ENCODE measurements around the gene SIRPA. TPM values are rescaled to one million over a fixed set of nuclear protein-coding genes. Genes with fewer than 3 reads are reported as not detected.

The SIRPA gene
- polyA plus RNA-seq, 4 donors: 11.4 to 40.8 (median 22.4) TPM

GRCh38 chr20:1973601-1974440 lies 78.6 kb downstream of the SIRPA start:
- FAIRE-seq (no peak), DNase-seq (no peak)
- no peaks in the 10 kb centered on the region for H3K9me3 ChIP-seq (ENCODE audit: control insufficient read depth in 2 of 2, insufficient read depth in 1 of 2, low read depth in 1 of 2, low read length in 1 of 2)
- H3K4me3 ChIP-seq (ENCODE audit: low read depth in 1 of 3, low read length in 3 of 3): no peak overlapping the region
- 68 to 74% (median 70%) methylated on average over 15 of the region's 15 CpGs for WGBS, 3 donors
- no peak overlapping the region for H3K27ac ChIP-seq (ENCODE audit: low read depth in 1 of 3, low read length in 2 of 3)
- H3K36me3 ChIP-seq (ENCODE audit: control insufficient read depth in 3 of 3, insufficient read depth in 2 of 3, low read depth in 1 of 3, low read length in 3 of 3): no peaks in the 10 kb centered on the region
- peaks cover 0 to 5% (median 4%) of the 10 kb centered on the region in 3 donors for H3K27me3 ChIP-seq (ENCODE audit: control insufficient read depth in 3 of 3, insufficient read depth in 3 of 3, low read length in 3 of 3)
- H3K4me1 ChIP-seq (ENCODE audit: control insufficient read depth in 3 of 3, insufficient read depth in 2 of 3, low read depth in 1 of 3, low read length in 2 of 3): no peaks in the 10 kb centered on the region

DNA sequence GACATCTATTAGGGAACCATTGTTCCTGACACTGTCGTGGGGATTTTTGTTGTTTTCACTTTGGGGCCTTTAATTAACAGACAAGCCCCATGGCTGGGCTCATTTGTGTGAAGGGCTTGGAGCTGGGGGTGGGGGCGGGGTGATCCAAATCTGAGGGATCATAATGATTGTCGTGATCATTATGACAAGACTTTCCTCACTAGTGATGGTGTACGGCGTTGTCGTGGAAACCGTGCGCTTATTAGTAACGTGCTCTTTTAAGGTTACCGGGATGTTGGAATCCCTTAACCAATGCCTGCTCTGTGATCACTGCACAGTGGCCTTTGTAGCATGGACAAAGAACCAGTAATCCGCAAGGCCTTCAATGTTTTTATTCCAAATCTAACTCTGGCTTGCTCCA lies 80.1 kb downstream of the SIRPA start:
- FAIRE-seq (no peak), DNase-seq (no peak)
- H3K27me3 ChIP-seq (ENCODE audit: control insufficient read depth in 3 of 3, insufficient read depth in 3 of 3, low read length in 3 of 3): peaks cover 0 to 9% (median 7%) of the 10 kb centered on the region in 3 donors
- WGBS, 3 donors: 87 to 91% (median 91%) methylated on average over 11 of the region's 11 CpGs
- H3K4me3 ChIP-seq (ENCODE audit: low read depth in 1 of 3, low read length in 3 of 3): no peak overlapping the region
- H3K27ac ChIP-seq (ENCODE audit: low read depth in 1 of 3, low read length in 2 of 3): no peak overlapping the region
- no peaks in the 10 kb centered on the region for H3K9me3 ChIP-seq (ENCODE audit: control insufficient read depth in 2 of 2, insufficient read depth in 1 of 2, low read depth in 1 of 2, low read length in 1 of 2)
- H3K4me1 ChIP-seq (ENCODE audit: control insufficient read depth in 3 of 3, insufficient read depth in 2 of 3, low read depth in 1 of 3, low read length in 2 of 3): no peaks in the 10 kb centered on the region
- H3K36me3 ChIP-seq (ENCODE audit: control insufficient read depth in 3 of 3, insufficient read depth in 2 of 3, low read depth in 1 of 3, low read length in 3 of 3): no peaks in the 10 kb centered on the region

DNA sequence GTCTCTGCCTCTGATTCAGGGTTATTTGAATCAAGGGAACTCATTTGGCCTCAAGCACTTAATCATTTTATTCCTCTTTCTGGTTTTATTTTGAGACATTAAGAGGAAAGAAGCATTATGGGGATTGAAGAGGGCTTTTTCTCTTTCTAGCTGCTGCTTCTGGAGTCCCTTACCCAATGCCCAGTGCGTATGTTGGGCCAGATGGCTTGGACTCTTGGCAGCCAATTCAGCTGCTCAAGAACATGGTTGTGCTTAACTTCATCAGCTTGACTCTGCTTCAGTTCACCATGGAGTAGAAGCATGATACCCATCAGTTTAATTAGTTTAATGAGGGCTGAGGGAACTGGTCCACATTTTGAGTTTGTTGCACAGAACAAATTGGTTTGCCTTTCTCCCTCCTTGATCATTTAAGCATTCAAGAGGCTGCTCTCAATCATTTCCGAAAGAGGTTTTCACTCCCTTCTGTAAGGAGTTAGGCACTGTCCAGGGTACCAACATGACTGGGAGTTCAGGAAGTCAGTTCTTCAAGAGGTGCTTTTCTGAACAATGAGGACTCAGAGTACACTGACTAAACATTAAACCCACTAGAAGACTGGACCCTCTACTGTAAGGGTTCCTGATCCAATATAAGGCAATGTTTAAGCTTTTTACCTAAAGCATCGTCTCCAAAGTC lies 84.0 kb downstream of the SIRPA start:
- Histone ChIP-seq H3K4me1 (ENCODE audit: control insufficient read depth in 3 of 3, insufficient read depth in 2 of 3, low read depth in 1 of 3, low read length in 2 of 3) (no peaks in the 10 kb centered on the region), H3K4me3 (ENCODE audit: low read depth in 1 of 3, low read length in 3 of 3) (no peak overlapping the region), H3K27ac (ENCODE audit: low read depth in 1 of 3, low read length in 2 of 3) (no peak overlapping the region), H3K36me3 (ENCODE audit: control insufficient read depth in 3 of 3, insufficient read depth in 2 of 3, low read depth in 1 of 3, low read length in 3 of 3) (no peaks in the 10 kb centered on the region), H3K9me3 (ENCODE audit: control insufficient read depth in 2 of 2, insufficient read depth in 1 of 2, low read depth in 1 of 2, low read length in 1 of 2) (no peaks in the 10 kb centered on the region), H3K27me3 (ENCODE audit: control insufficient read depth in 3 of 3, insufficient read depth in 3 of 3, low read length in 3 of 3) (peaks cover 0 to 17% (median 8%) of the 10 kb centered on the region in 3 donors)
- DNase-seq (no peak), FAIRE-seq (no peak)
- 47 to 55% (median 55%) methylated on average over 3 of the region's 3 CpGs for WGBS, 3 donors

GRCh38 chr20:1982686-1983085 lies 87.5 kb downstream of the SIRPA start:
- DNase-seq (no peak), FAIRE-seq (no peak)
- no peak overlapping the region for H3K27ac ChIP-seq (ENCODE audit: low read depth in 1 of 3, low read length in 2 of 3)
- no peak overlapping the region for H3K4me3 ChIP-seq (ENCODE audit: low read depth in 1 of 3, low read length in 3 of 3)
- no peaks in the 10 kb centered on the region for H3K9me3 ChIP-seq (ENCODE audit: control insufficient read depth in 2 of 2, insufficient read depth in 1 of 2, low read depth in 1 of 2, low read length in 1 of 2)
- H3K36me3 ChIP-seq (ENCODE audit: control insufficient read depth in 3 of 3, insufficient read depth in 2 of 3, low read depth in 1 of 3, low read length in 3 of 3): no peaks in the 10 kb centered on the region
- 74 to 81% (median 81%) methylated on average over 5 of the region's 5 CpGs for WGBS, 3 donors
- no peaks in the 10 kb centered on the region for H3K4me1 ChIP-seq (ENCODE audit: control insufficient read depth in 3 of 3, insufficient read depth in 2 of 3, low read depth in 1 of 3, low read length in 2 of 3)
- H3K27me3 ChIP-seq (ENCODE audit: control insufficient read depth in 3 of 3, insufficient read depth in 3 of 3, low read length in 3 of 3): peaks cover 0 to 16% (median 8%) of the 10 kb centered on the region in 3 donors

GRCh38 chr20:1983301-1983700 lies 88.1 kb downstream of the SIRPA start:
- H3K27me3 ChIP-seq (ENCODE audit: control insufficient read depth in 3 of 3, insufficient read depth in 3 of 3, low read length in 3 of 3): peaks cover 0 to 16% (median 8%) of the 10 kb centered on the region in 3 donors
- no peak for FAIRE-seq
- WGBS, 3 donors: 39 to 52% (median 44%) methylated on average over 4 of the region's 4 CpGs

GRCh38 chr20:1987826-1988225 lies 92.6 kb downstream of the SIRPA start:
- DNase-seq: no peak
- no peaks in the 10 kb centered on the region for H3K9me3 ChIP-seq (ENCODE audit: control insufficient read depth in 2 of 2, insufficient read depth in 1 of 2, low read depth in 1 of 2, low read length in 1 of 2)
- no peaks in the 10 kb centered on the region for H3K4me1 ChIP-seq (ENCODE audit: control insufficient read depth in 3 of 3, insufficient read depth in 2 of 3, low read depth in 1 of 3, low read length in 2 of 3)
- 24 to 55% (median 34%) methylated on average over 3 of the region's 3 CpGs for WGBS, 3 donors
- H3K27me3 ChIP-seq (ENCODE audit: control insufficient read depth in 3 of 3, insufficient read depth in 3 of 3, low read length in 3 of 3): peaks cover 0 to 11% (median 7%) of the 10 kb centered on the region in 3 donors
- H3K36me3 ChIP-seq (ENCODE audit: control insufficient read depth in 3 of 3, insufficient read depth in 2 of 3, low read depth in 1 of 3, low read length in 3 of 3): no peaks in the 10 kb centered on the region
- no peak for FAIRE-seq
- no peak overlapping the region for H3K4me3 ChIP-seq (ENCODE audit: low read depth in 1 of 3, low read length in 3 of 3)
- H3K27ac ChIP-seq (ENCODE audit: low read depth in 1 of 3, low read length in 2 of 3): no peak overlapping the region

More at GRCh38 chr20:1983301-1983700, 88.1 kb downstream of the SIRPA start:
- H3K27ac ChIP-seq (ENCODE audit: low read depth in 1 of 3, low read length in 2 of 3): no peak overlapping the region
- H3K36me3 ChIP-seq (ENCODE audit: control insufficient read depth in 3 of 3, insufficient read depth in 2 of 3, low read depth in 1 of 3, low read length in 3 of 3): no peaks in the 10 kb centered on the region
- no peak for DNase-seq
- no peaks in the 10 kb centered on the region for H3K4me1 ChIP-seq (ENCODE audit: control insufficient read depth in 3 of 3, insufficient read depth in 2 of 3, low read depth in 1 of 3, low read length in 2 of 3)
- H3K9me3 ChIP-seq (ENCODE audit: control insufficient read depth in 2 of 2, insufficient read depth in 1 of 2, low read depth in 1 of 2, low read length in 1 of 2): no peaks in the 10 kb centered on the region
- H3K4me3 ChIP-seq (ENCODE audit: low read depth in 1 of 3, low read length in 3 of 3): no peak overlapping the region

Other genes with a start within 250 kb of the SIRPA start
- gene SIRPG, start 237.6 kb upstream of the SIRPA start, polyA plus RNA-seq: 1 to 10 TPM in 1 of 4 donors, under 1 TPM in 3; 0.89 to 2.2 (median 0.99) TPM
- gene PDYN, start 98.7 kb downstream of the SIRPA start, polyA plus RNA-seq: under 1 TPM in 1 of 4 donors, not detected in 3; 0.01 TPM
- 10 to 100 TPM in 2 of 4 donors, 1 to 10 TPM in 2; 3.8 to 16.4 (median 7.9) TPM for gene STK35, start 206.4 kb downstream of the SIRPA start, polyA plus RNA-seq

Measured in small intestine (tissue), 7 donors.